Measurements from ENCODE around the gene CLOCK. TPM values are rescaled to one million over a fixed set of nuclear protein-coding genes. Genes with fewer than 3 reads are reported as not detected.

Gene CLOCK
- total RNA-seq, 1 donor from 2014 or later, result 20.4 TPM

DNA sequence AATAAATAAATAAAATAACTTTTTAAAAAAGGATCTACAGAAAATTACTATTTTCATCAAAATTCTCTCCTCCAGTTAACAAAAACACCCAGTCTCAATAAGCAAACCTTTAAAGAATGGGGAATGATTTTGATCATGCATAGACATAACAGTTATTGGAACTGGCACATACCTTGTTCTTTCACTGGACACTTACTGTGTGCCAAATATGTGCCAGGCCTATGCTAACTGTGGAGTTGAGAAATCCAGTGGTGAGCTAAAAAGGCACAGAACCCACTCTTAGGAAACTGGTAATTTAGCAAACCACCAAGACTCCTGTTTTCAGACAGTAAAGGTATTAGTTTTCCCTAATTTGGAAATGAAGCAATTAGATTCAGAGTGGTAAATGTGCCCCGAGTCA, 39.1 kb downstream of the CLOCK start:
- Mint-ChIP-seq H3K4me3 (ENCODE audit: unreplicated experiment) (no peak overlapping the region), H3K4me1 (ENCODE audit: unreplicated experiment) (peaks cover 18% of the 10 kb centered on the region), H3K9me3 (ENCODE audit: unreplicated experiment) (peaks cover 11% of the 10 kb centered on the region), H3K36me3 (ENCODE audit: unreplicated experiment) (peaks cover 17% of the 10 kb centered on the region), H3K27me3 (ENCODE audit: unreplicated experiment) (no peaks in the 10 kb centered on the region), H3K27ac (ENCODE audit: unreplicated experiment) (no peak overlapping the region)
- TF ChIP-seq, protein P1, sequence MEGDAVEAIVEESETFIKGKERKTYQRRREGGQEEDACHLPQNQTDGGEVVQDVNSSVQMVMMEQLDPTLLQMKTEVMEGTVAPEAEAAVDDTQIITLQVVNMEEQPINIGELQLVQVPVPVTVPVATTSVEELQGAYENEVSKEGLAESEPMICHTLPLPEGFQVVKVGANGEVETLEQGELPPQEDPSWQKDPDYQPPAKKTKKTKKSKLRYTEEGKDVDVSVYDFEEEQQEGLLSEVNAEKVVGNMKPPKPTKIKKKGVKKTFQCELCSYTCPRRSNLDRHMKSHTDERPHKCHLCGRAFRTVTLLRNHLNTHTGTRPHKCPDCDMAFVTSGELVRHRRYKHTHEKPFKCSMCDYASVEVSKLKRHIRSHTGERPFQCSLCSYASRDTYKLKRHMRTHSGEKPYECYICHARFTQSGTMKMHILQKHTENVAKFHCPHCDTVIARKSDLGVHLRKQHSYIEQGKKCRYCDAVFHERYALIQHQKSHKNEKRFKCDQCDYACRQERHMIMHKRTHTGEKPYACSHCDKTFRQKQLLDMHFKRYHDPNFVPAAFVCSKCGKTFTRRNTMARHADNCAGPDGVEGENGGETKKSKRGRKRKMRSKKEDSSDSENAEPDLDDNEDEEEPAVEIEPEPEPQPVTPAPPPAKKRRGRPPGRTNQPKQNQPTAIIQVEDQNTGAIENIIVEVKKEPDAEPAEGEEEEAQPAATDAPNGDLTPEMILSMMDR (IDR thresholded peaks at IDR 0.05), result no peak
- DNase-seq (ENCODE audit: extremely low spot score, unreplicated experiment), result no peak

DNA sequence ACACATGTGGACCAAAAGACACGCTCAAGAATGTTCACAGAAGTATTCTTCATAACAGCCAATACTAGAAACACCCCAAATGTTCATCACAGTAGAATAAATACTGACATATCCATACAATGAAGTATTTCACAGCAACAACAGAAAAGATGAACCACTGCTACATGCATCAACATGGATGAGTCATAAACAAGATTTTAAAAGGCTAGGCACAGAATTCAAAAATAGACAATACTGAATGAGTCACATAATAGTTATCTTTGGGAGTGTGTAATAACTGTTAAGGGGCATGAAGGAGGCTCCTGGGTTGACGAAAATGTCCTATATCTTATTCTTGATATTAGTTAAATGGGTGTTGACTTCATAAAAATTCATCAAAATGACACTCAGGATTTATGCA, 43.5 kb downstream of the CLOCK start:
- H3K27me3 Mint-ChIP-seq (ENCODE audit: unreplicated experiment), result no peaks in the 10 kb centered on the region
- H3K27ac Mint-ChIP-seq (ENCODE audit: unreplicated experiment), result no peak overlapping the region
- peaks cover 24% of the 10 kb centered on the region for H3K36me3 Mint-ChIP-seq (ENCODE audit: unreplicated experiment)
- peaks cover 9% of the 10 kb centered on the region for H3K4me1 Mint-ChIP-seq (ENCODE audit: unreplicated experiment)
- H3K4me3 Mint-ChIP-seq (ENCODE audit: unreplicated experiment), result no peak overlapping the region
- H3K9me3 Mint-ChIP-seq (ENCODE audit: unreplicated experiment), result peaks cover 9% of the 10 kb centered on the region
- TF ChIP-seq, protein P1 (IDR thresholded peaks at IDR 0.05), result no peak
- DNase-seq (ENCODE audit: extremely low spot score, unreplicated experiment), result no peak

DNA sequence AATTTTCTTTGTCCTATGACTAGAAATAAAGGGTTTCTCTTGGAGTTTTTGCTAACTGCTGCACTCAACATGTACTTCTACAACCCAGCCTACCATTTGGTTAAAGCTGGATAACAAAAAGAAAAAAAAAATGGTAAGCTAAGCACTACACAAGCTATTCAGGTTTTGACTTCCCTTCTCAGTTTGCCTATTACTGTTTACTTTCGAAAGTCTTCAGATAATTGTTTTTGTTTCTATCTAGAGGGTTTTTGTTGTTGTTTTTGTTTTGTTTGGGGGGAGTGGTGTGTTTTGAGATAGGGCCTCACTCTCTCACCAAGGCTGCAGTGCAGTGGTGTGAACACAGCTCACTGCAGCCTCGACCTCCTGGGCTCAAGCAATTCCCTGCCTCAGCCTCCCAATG, 46.6 kb downstream of the CLOCK start:
- Mint-ChIP-seq H3K27ac (ENCODE audit: unreplicated experiment) (no peak overlapping the region), H3K27me3 (ENCODE audit: unreplicated experiment) (no peaks in the 10 kb centered on the region), H3K4me1 (ENCODE audit: unreplicated experiment) (peaks cover 9% of the 10 kb centered on the region), H3K36me3 (ENCODE audit: unreplicated experiment) (peaks cover 23% of the 10 kb centered on the region), H3K4me3 (ENCODE audit: unreplicated experiment) (no peak overlapping the region), H3K9me3 (ENCODE audit: unreplicated experiment) (peaks cover 10% of the 10 kb centered on the region)
- TF ChIP-seq, protein P1 (IDR thresholded peaks at IDR 0.05), result no peak
- DNase-seq (ENCODE audit: extremely low spot score, unreplicated experiment), result no peak

- TF ChIP-seq, protein P1 (IDR thresholded peaks at IDR 0.05), result no peak
- Mint-ChIP-seq H3K27ac (ENCODE audit: unreplicated experiment) (no peak overlapping the region), H3K4me3 (ENCODE audit: unreplicated experiment) (no peak overlapping the region), H3K27me3 (ENCODE audit: unreplicated experiment) (no peaks in the 10 kb centered on the region), H3K36me3 (ENCODE audit: unreplicated experiment) (peaks cover 26% of the 10 kb centered on the region), H3K9me3 (ENCODE audit: unreplicated experiment) (peaks cover 14% of the 10 kb centered on the region), H3K4me1 (ENCODE audit: unreplicated experiment) (peaks cover 9% of the 10 kb centered on the region)
- DNase-seq (ENCODE audit: extremely low spot score, unreplicated experiment), result no peak
These were observed 47.2 kb downstream of the CLOCK start for GRCh38 chr4:55499495-55499894.

DNA sequence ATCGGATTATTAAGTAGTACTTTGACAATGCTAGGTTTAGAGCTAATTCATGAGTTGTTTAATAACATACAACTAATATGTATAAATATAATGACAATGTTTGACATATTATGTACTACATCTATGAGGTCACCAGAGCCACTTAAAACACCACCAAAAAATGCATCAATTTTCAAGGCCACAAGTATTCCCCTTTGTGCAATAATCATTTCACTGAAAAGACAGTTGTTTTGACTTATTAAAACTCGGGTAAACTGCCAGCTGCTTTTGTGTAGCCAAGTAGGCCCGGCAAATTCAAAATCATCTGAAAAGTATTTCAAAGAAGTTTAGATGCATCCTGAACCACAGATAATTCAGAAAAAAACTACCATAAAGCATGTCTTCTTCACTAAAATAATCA, 48.7 kb downstream of the CLOCK start:
- no peaks in the 10 kb centered on the region for H3K27me3 Mint-ChIP-seq (ENCODE audit: unreplicated experiment)
- peaks cover 13% of the 10 kb centered on the region for H3K9me3 Mint-ChIP-seq (ENCODE audit: unreplicated experiment)
- H3K4me3 Mint-ChIP-seq (ENCODE audit: unreplicated experiment), result no peak overlapping the region
- no peak for DNase-seq (ENCODE audit: extremely low spot score, unreplicated experiment)
- peaks cover 24% of the 10 kb centered on the region for H3K36me3 Mint-ChIP-seq (ENCODE audit: unreplicated experiment)
- TF ChIP-seq, protein P1 (IDR thresholded peaks at IDR 0.05), result no peak
- peaks cover 2% of the 10 kb centered on the region for H3K4me1 Mint-ChIP-seq (ENCODE audit: unreplicated experiment)
- no peak overlapping the region for H3K27ac Mint-ChIP-seq (ENCODE audit: unreplicated experiment)
